Midbrain (tissue), 1 donor: Measurements from ENCODE around the gene KRT6B.

Source experiments
- DNase-seq: peaks from one replicate; lab custom pipeline; 2025; lab: John Stamatoyannopoulos, UW

Gene KRT6B

DNA sequence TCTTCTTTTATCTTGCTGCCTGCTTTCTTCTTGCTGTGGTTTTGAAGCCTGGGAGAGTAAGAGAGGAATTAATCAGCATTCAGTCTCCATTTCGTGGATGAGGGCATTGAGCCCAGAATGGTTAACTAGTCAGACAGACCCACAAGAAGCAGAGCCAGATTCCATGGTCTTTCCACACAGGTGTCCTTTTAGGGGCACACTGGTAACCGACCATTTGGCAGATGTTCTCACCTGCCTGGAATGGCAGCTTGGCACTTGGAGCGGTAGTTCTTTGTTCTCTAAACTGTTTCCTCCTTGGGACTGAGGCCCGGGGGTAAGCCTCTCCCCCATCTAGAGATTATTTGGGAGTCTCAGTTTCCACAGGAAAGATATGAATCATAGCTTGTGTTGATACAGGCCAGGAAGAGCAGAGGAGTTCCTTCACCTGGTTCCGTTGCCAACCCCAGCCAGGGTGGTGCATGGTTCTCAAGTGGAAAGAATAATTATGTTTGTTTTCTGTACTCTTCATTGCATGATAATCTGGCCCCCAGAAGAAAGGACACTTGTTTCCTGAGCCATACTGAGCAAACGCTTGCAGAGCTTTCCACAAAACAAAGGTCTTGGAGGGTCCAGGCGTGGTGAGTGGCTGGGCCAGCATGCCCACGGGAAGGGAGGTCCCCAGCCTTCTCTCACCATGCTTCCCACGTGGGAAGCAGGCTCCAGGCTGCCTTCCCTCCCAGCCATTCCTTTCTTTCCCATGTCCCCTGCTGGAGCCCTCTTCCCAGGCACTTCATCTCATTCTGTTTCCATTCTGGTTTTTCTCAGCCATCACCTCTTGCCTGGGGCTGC, 15.7 kb downstream of the KRT6B start:
- peak; percentile 7 for DNase-seq

GRCh38 chr12:52435659-52435999, 16.3 kb downstream of the KRT6B start:
- no peak for DNase-seq

- DNase-seq, result no peak
These were observed 17.0 kb downstream of the KRT6B start for GRCh38 chr12:52434760-52435530.

DNA sequence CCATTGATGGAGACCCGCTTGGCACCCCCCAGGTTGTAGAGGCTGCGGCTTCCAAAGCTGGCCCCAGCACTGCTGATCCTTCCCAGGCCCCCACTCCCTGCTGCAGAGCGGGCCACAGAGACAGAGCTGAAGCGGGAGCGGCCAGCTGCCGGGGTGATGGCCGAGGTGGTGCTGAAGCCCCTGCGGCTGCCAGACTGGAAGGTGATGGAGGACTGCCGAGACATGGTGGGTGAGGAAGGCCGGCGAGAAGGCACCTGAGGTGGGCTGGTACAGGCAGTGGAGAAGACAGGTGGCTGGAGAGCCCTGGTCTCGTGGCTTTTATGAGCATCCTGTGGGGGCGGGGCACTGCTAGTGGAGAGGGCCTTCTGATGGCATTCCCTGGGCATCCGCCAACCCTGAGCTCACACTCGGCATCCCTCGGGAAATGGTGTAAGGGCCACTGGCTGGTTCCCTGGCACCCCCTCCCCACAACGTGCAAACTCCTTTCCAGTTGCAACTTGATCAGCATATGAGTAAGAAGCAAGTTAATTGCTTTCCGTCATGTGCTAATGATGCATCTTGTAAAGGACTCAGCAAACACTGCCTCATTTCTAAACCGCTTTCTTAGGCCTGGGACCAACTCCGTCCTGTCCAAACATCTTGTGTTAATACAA, 17.7 kb downstream of the KRT6B start, which contains the start of gene KRT75:
Gene KRT75, minus strand, starts transcription at position 291 of the 653 bp plus-strand sequence. Its CDS starts 67 bp downstream, at position 224.
- DNase-seq, result no peak

DNA sequence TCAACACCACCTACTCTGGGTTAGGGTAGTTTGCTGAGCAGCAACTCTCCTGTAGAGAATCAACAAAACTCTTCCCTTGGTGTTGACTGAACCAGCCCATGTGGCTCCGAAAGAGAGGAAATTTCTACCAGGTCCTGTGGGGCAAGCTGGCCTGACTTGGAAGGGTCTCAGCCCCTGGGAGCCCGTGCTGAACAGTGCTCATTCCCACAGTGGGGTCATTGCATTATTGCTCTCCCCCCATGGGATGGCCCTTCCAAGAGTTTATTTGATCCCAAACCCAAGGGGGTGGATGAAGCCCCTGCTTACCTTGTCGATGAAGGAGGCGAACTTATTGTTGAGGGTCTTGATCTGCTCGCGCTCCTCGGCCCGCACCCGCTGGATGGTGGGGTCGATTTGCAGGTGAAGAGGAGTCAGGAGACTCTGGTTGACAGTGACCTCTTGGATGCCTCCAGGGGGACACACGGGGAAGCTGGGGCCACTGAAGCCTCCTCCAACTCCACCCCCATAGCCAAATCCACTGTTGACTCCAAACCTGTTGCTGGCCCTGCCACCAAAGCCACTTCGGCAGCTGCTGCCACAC, 18.4 kb downstream of the KRT6B start:
- DNase-seq, result no peak

DNA sequence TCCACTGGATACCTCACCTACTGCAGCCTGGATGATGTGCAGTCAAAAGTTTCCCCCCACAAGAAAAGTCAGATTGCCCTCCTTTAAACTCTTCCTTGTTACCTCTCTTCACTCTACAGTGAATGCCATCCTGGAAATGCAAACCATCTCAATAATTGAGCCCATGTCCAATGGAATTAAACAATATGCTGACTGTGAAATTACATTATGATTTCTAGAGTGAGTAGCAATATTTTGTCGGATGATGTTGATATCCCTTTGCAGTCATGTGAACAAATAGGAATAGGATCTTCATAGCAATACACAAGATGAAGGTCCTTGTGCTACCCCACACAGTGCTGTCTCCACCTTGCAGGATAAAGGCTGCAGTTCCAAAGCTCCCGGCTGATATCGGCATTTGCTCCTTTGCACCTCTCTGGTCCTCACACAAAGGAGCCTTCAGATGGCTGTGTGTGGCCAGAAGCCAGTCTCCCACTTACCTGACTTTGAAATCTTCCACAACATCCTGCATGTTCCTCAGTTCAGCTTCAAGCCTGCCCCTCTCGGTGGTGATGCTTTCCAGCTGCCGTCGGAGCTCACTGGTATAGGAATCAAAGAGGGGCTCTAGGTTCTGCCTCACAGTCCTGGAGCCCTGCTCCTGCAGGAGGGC, 19.3 kb downstream of the KRT6B start:
- DNase-seq, result no peak

DNA sequence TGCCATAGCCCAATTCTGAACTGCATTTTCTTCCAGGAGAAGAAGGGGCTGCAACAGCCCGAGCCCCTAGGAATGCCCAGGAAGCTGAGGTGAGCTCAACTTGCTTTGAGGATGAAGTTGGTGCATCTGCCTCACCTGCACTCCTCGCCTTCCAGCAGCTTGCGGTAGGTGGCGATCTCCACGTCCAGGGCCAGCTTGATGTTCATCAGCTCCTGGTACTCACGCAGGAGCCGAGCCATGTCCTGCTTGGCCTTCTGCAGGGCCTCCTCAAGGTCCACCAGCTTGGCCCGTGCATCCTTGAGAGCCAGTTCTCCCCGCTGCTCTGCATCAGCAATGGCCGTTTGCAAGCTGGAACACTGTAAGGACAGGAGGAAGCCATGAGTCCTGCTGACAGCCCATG, 23.8 kb downstream of the KRT6B start:
- DNase-seq, result no peak

DNA sequence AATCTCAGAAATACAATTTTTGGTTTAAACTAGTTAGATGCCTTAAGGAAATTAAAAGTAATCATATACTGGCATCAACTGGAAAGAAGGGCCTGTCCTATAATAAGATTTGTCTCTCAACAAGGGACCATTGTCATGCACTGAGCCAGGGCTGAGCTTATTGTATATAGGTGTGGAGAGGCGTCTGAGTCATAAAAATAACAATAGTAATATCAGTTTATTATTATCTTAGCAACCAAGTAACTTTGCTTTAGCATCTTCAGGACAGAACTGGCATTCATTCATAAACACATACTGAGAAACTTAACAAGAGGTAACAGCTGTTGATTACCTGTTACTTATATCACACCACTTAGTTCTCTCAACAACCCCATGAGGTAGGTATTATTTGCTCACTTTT, 24.9 kb downstream of the KRT6B start:
- no peak for DNase-seq

GRCh38 chr12:52426034-52426433, 25.9 kb downstream of the KRT6B start:
- DNase-seq, result no peak

DNA sequence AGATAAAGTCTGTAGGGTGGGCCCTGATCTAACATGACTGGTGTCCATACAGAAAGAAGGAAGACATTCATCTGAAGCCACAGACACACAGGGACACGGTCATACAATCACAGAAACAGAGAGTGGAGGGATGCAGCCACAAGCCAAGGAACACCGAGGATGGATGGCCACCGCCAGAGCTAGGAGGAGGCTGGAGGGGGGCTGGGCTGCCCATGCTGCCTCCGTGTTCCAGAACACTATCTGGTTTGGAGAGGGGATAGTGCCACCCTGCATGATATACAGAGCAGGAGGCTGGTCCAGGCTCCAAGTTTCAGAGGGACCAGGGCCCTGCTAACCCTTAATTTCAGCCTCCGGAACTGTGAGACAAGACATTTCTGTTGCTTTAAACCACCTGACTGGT, 26.5 kb downstream of the KRT6B start:
- DNase-seq, result no peak

GRCh38 chr12:52423661-52424500, 28.1 kb downstream of the KRT6B start:
- no peak for DNase-seq

- DNase-seq, result no peak
These were observed 28.9 kb downstream of the KRT6B start for GRCh38 chr12:52423035-52423434.

DNA sequence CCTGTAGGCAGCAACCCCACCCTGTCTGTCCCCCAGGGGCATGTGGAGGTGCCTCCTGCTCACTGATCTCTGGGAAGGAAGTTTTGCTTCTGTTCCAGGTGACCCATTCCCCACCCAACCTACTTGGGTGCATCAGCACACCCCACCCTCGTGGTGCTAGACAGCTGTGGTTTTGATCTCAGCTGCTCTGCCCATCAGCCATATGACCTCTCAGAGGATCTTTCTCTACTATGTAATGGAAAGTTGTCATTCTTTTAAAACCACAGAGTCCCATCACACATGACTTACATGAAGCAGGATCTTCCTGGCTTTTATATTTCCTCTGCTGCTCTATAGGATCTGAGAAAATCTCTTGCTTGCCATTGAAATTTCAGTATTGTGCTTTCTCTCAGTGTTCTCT, 32.3 kb downstream of the KRT6B start:
- no peak for DNase-seq

DNA sequence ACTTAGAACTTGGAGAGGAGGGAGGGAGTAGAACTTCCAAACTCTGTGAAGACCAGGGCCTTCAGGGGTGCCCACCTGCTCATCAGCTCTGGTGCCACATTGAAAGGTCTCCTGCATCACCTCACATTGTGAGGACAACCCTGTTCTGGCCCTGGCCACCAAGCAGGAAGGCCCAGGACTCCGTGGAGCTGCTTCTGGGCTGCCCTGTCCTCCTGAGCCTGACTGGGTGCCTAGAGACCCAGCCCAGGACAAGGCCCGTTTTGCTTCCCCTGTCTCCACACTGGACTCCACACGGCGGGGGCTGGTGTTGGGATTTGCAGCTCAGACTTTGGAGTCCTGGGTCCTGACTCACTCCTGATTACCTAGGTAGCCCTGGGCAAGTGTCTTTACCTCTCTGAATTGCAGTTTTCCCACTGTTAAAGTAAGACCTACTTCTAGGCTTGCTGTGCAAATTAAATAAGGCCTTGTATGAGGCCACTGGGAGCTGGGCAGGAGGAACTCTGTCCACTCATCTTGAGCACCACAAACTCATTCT, 33.3 kb downstream of the KRT6B start:
- no peak for DNase-seq

- DNase-seq, result no peak
These were observed 34.2 kb downstream of the KRT6B start for GRCh38 chr12:52417740-52418139.

DNA sequence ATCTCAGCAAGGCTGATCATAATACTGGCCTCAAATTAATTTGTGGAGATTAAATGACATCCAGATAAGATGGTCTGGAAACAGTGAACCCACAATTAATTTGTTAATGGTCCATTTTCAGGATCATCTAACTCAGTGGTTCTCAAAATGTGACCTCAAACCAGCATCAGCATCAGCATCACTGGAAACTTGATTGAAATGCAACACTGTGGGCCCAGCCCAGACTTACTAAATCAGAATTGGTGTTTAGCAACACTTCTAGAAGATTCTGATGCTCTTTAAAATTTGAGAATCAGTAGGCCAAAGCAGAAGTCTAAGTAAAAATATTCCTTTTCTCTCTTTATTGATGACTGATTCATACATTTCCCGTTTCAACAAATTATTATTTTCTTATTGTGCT, 35.2 kb downstream of the KRT6B start:
- DNase-seq, result no peak

GRCh38 chr12:52415870-52416750, 35.8 kb downstream of the KRT6B start:
- DNase-seq, result no peak

- DNase-seq, result no peak
These were observed 37.0 kb downstream of the KRT6B start for GRCh38 chr12:52414936-52415335.

- DNase-seq, result no peak
These were observed 38.1 kb downstream of the KRT6B start for GRCh38 chr12:52413782-52414345.
